EL (cell line): ENCODE results near the gene RAD50.
A peak's percentile ranks its signal among the peaks of the same experiment; 100 is the strongest.

Experiments
- DNase-seq: peaks from one replicate; pipeline ENCODE4 v3.0.0-alpha.2; 2016

The RAD50 gene

DNA sequence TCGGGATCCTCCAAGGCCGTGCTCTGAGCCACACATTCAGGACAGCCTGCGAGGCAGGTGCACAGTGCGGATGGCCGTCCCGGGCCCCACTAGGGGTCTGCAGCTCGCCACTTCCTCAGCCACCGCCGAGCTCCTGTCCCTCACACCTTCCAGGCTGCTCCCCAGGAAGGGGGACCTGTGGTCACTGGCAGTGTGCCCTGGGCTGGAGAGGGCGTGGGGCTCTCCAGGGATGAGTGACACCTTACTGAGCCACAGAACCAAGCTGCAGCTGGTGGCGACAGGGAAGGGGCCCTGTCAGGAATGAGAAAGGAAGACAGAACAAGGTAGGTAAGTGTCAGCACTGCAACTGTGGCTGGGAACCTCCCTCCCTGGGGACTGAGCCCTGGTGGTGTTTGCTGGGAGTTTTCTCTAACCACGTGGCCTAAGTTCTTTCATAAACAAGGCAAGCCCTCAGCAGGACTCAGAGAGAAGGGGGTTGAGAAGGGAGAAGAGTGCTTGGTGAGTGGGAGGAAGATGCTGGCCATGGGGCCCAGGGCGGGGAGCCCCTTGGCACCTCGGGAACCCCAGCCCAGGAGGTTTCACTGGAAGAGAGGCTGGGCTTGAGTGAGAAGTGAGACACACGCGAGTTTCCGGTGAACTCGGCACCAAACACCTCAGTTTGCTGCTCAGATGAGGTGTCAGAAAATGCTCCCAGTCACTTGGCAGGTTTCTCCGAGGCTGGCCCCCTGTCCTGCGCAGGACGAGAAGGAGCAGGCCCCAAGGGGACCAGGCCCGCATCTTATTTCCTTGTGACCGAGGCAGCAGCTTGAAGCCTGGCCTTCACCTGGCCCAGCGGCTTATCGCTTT lies 106.4 kb downstream of the RAD50 start:
- DNase-seq: no peak

GRCh38 chr5:132663771-132664695 lies 107.3 kb downstream of the RAD50 start:
- no peak for DNase-seq

- DNase-seq: no peak
Observed at GRCh38 chr5:132664696-132665209, 108.0 kb downstream of the RAD50 start.

GRCh38 chr5:132665574-132666080 lies 108.8 kb downstream of the RAD50 start:
- no peak for DNase-seq

DNA sequence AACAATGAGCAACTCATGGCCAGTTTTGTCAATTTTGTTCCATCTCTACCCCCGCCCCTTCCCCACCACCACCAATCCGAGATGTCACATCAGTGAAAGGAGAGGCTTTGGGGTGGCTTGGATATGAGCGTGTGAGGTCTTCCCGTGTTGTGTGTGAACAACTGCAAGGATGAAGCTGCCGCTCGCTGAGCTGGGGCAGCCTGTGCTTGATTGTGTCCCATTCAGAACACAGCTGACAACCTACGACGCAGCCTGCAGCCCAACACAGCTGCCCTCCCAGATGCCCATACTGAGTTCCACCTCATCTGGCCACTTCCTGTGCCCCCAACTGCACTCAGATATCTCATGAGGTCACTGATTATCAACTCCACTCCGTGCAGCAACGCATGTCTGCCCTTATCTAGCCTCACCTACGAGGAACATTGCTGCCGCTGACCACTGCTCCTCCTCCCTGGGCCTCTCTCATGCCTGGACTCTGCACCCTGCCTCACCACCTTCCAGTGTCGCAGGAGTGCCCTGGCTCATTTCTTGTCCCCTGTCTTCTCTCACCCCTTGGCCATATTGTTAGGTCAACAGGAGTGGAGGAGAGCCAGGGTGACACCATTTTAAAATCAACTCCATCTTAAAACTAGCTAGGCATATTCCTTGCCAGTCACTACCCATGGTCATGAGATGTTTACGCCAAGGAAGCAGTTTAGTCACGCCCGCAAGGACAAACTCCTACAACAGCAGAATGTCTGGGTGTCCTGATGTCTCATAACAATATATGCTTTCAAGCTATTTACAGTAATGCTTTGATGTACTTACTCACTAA lies 109.7 kb downstream of the RAD50 start:
- DNase-seq: no peak

GRCh38 chr5:132667309-132667708 lies 110.5 kb downstream of the RAD50 start:
- DNase-seq: no peak

- DNase-seq: no peak
Observed at GRCh38 chr5:132667761-132668705, 111.3 kb downstream of the RAD50 start.

- DNase-seq: no peak
Observed at GRCh38 chr5:132668706-132669454, 112.1 kb downstream of the RAD50 start.

GRCh38 chr5:132669455-132669820 lies 112.7 kb downstream of the RAD50 start:
- DNase-seq: no peak

GRCh38 chr5:132669966-132670882 lies 113.4 kb downstream of the RAD50 start:
- no peak for DNase-seq

GRCh38 chr5:132671000-132671399 lies 114.2 kb downstream of the RAD50 start:
- DNase-seq: no peak

- no peak for DNase-seq
Observed at GRCh38 chr5:132673488-132673887, 116.7 kb downstream of the RAD50 start.

GRCh38 chr5:132673939-132674630 lies 117.3 kb downstream of the RAD50 start, which contains the start of gene IL4:
Gene IL4, plus strand, starts transcription at chr5:132673989. Its CDS starts 62 bp downstream, at chr5:132674051.
- no peak for DNase-seq

DNA sequence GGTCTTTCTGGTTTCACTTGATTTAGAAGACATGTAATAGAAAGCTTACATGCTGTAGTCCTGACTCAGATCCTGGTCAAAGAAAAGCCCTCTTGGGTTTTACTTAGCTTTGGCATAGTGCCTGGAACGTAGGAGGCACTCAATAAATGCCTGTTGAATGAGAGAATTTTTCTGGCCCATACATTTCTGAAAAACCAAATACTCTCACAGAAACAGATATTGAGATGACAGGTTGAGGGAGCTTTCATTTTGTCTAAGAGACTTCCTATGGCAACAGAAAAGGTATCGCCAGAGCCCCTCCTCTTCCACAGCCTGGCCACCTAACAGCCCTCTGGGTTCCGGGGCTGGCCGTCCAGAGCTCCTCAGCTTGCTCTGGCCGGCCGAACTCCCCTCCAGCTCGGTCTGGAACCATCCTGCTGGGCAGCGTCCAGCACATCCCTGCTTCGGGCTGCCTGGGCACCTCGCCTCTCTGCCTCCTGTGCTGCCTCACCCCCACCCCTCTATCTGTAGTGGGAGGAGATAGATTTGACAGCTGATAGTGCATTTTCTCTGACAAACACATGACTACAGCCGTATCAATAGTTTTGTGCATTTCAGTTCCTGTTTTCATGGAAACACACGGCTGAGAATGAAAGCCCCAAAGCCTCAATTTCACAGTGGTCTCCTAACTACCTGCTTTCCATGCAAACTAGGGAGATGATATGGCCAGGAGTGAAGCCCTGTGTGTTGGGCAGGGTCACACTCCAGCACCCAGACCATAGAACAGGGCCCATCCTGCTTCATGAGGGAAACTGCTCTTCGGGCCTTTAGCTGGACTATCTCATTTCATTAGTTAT lies 118.1 kb downstream of the RAD50 start:
- DNase-seq: peak; percentile 96

DNA sequence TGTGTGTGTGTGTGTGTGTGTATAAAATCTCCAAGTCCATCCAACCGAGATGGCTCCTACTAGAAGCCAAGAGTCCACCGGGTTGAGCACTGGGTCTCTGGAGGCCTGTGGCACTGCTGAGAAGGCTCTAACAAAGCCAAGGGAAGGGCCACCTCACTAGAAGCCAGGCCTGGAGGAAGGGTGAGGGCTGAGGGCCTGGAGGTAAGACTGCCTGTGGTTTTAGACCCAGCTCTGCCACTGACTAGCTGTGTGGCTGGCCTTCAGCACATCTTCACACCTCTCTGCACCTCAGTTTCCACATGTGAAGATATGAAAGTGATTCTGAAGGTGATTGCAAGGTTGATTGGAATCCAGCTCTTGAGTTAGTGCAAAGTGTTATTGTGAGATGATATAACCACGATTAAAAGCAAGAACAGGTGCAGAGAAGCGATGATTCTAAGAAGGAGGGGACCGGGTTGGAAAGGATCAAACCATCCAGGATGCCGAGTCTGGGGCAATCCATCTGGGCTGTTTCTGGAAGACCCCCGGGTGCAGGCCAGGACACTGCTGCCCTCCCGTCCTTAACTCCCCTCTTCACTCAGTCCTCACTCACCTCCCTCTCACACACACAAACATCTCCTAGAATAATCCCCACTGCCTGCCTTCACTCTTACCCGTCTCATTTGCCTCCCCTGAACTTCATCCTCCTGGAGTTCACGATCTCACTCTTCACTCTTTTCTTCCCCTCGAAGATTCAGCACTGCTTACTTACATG lies 119.3 kb downstream of the RAD50 start:
- DNase-seq: no peak

- DNase-seq: peak; percentile 96
Observed at GRCh38 chr5:132677191-132677590, 120.4 kb downstream of the RAD50 start.
